Fibroblast of mammary gland (primary cell): ENCODE measurements around the gene SUSD5.

Source experiments
- DNase-seq: peaks from one replicate; pipeline ENCODE4 v3.0.0-alpha.2; 2010; ENCODE audit warnings: low read depth
- H3K4me3 ChIP-seq: 2 replicates; pipeline ENCODE4 v1.5.1; 2011; ENCODE audit warnings: low read depth, mild to moderate bottlenecking, low read length, moderate library complexity; ENCODE audit not compliant: control insufficient read depth
- CTCF ChIP-seq: conservative IDR thresholded peaks from 2 replicates; pipeline ENCODE4 v1.5.1; 2011; ENCODE audit warnings: low read depth, low read length, inconsistent platforms; ENCODE audit not compliant: control insufficient read depth, insufficient read depth

SUSD5 gene

GRCh38 chr3:33100229-33100628 is 118.4 kb downstream of the SUSD5 start:
- no peak for TF ChIP-seq CTCF
- DNase-seq = no peak
- no peak overlapping the region for H3K4me3 ChIP-seq
